Activated naive CD8-positive, alpha-beta T cell (primary cell): ENCODE results near the gene ZNF3.
A peak's percentile ranks its signal among the peaks of the same experiment; 100 is the strongest.

ENCODE experiments used
- H3K27ac Mint-ChIP-seq: one replicate; pipeline ENCODE4 v1.8.0; 2021; ENCODE audit warnings: mixed read lengths
- H3K27me3 Mint-ChIP-seq: one replicate; pipeline ENCODE4 v1.8.0; 2021; ENCODE audit warnings: mixed read lengths
- H3K36me3 Mint-ChIP-seq: one replicate; pipeline ENCODE4 v1.8.0; 2021; ENCODE audit warnings: mixed read lengths
- H3K4me1 Mint-ChIP-seq: one replicate; pipeline ENCODE4 v1.8.0; 2021; ENCODE audit warnings: low read depth, mixed read lengths
- H3K4me3 Mint-ChIP-seq: one replicate; pipeline ENCODE4 v1.8.0; 2021; ENCODE audit warnings: mild to moderate bottlenecking, mixed read lengths
- H3K9me3 Mint-ChIP-seq: one replicate; pipeline ENCODE4 v1.8.0; 2021; ENCODE audit warnings: low read depth, mixed read lengths

Gene ZNF3

DNA sequence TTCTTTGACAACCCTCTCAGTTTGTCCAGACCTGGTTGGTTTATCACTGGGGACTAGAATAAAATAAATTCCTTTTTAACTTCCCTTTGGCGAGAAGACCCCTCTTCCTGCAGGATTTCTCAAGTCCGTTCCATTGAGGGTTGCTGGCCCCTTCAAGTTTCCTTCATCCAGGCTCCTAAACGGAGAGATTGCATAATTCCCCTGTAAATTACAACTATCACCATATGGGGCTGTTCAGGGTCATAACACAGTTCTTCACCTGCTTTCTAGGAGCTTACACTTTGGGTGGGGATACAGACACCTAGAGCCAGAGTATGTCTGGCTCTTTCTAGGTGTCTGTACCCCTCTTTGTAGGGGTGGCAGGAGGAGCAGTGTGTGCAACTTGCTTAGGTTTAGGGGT lies 4.0 kb upstream of the ZNF3 start:
- Mint-ChIP-seq H3K4me1 (peaks cover 37% of the 10 kb centered on the region), H3K27ac (no peak overlapping the region), H3K9me3 (no peaks in the 10 kb centered on the region), H3K36me3 (peaks cover 3% of the 10 kb centered on the region), H3K27me3 (no peaks in the 10 kb centered on the region), H3K4me3 (no peak overlapping the region)

DNA sequence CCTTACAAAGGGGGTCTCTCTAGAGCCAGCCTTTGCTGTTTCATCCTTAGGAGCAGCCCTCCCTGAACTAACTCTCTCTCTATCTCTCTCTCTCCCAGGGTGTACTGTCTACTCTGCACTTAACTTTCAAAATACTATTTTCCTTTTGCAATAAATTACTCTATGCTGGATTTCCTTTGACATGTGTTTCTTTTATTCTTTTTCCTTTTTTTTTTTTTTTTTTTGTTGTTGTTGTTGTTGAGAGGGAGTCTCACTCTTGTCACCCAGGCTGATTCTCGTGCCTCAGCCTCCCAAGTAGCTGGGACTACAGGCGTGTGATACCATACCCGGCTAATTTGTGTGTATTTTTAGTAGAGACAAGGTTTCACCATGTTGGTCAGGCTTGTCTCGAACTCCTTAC lies 1.5 kb upstream of the ZNF3 start:
- H3K9me3 Mint-ChIP-seq = no peaks in the 10 kb centered on the region
- H3K4me3 Mint-ChIP-seq = peak overlapping the region; percentile 93
- H3K36me3 Mint-ChIP-seq = peaks cover 4% of the 10 kb centered on the region
- peak overlapping the region; percentile 90 for H3K27ac Mint-ChIP-seq
- H3K4me1 Mint-ChIP-seq = peaks cover 37% of the 10 kb centered on the region
- H3K27me3 Mint-ChIP-seq = no peaks in the 10 kb centered on the region

DNA sequence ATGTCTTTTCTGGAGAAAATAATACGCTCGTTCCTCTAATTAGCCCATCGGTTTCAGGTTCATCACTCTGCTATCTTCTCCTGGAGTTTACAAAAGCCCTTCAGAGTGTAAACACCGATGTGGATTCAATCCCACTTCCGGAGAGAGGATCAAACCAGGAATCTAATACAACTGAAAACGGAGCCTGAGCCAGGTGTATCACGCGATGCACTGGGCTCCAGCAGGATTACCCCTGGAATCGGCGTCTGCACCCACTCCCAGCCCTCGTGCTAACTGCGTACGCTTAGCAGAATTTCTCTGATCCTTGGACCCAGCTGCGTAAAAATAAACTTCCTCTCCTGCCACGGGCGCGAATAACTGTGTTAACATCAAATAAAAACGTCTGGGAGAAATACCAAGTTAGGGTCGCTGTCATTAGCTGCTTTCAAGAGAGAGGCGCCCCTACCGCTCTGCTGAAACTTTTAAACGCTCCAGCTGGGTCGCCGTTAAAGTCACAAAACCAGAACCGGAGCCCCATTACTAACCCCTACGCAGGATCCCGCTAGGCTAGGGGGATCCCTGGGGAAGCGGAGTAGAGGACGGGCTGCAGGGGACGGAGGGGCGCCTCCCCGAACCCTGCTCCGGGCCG lies 502 bp downstream of the ZNF3 start:
- Mint-ChIP-seq H3K27ac (peak overlapping the region; percentile 82), H3K36me3 (peaks cover 9% of the 10 kb centered on the region), H3K9me3 (no peaks in the 10 kb centered on the region), H3K27me3 (no peaks in the 10 kb centered on the region), H3K4me1 (peaks cover 35% of the 10 kb centered on the region), H3K4me3 (peak overlapping the region; percentile 93)

DNA sequence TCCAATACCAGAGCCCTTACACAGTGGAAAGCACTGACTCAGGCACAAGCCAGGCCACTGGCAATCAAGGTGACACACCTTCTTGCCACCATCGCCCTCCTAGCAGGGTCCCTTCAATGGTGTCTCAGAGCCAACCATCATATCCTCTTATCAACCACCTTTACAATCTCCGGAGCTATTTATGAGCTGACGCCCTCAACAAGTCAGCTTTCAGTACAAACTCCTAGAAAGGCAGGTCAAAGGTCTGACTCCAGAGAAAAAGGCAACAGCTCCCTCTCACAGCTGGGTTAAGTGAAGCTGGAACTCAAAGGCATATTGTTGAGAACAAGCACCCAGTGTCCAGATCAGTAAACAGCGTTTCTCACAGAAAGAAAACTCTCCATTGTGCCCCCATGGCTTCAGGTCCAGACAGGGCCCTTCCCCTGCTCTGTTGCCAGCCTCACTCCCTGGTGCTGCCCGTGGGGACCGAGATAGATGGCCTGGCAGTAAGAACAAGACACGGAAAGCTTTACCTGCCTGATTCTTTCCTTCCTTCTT lies 2.4 kb downstream of the ZNF3 start:
- peaks cover 20% of the 10 kb centered on the region for H3K36me3 Mint-ChIP-seq
- H3K27me3 Mint-ChIP-seq = no peaks in the 10 kb centered on the region
- peak overlapping the region; percentile 64 for H3K4me3 Mint-ChIP-seq

DNA sequence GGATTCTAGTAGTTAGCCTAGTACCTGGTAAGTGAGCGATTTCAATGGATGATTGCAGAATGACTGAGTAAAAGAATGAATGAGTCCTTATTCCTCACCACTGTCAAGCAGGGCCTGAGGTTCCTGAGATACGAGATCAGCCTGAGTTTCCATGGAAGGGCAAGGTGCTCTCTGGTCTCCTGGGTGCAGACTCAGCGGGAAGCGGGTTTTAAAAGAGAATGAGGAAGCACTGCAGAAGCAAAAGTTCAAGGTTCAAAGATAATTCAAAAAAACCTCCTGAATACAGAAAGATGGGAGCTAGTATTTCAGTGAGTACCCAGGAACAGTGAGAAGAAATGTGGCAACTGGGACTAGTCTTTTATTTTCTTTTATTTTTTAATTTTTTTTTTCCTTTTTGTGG lies 4.3 kb downstream of the ZNF3 start:
- H3K4me1 Mint-ChIP-seq = peaks cover 27% of the 10 kb centered on the region
- H3K9me3 Mint-ChIP-seq = peaks cover 4% of the 10 kb centered on the region
- H3K36me3 Mint-ChIP-seq = peaks cover 28% of the 10 kb centered on the region
- H3K4me3 Mint-ChIP-seq = no peak overlapping the region
- H3K27ac Mint-ChIP-seq = no peak overlapping the region
- H3K27me3 Mint-ChIP-seq = no peaks in the 10 kb centered on the region

More for the DNA sequence above, 2.4 kb downstream of the ZNF3 start:
- H3K4me1 Mint-ChIP-seq = peaks cover 35% of the 10 kb centered on the region
- no peak overlapping the region for H3K27ac Mint-ChIP-seq
- H3K9me3 Mint-ChIP-seq = no peaks in the 10 kb centered on the region

DNA sequence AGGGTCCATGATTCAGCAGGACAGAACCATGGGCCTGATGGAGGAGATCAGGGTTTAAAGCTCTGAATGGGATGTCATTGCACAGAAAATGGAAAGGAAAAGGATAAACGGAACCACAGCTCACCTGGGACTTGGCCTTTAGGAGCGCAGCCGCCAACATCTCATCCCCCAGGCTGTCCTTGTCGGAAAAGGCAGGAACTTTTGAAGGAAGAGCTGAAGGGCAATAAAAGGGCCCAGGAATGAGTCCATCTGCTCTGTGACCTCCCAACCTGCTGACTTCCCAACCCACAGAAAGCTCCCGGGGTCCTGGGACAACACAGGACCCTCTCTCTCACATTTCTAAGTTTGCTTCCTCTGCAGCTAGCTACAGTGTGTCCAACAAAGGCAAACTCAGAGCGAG lies 6.1 kb downstream of the ZNF3 start:
- Mint-ChIP-seq H3K27ac (no peak overlapping the region), H3K36me3 (peaks cover 44% of the 10 kb centered on the region), H3K27me3 (no peaks in the 10 kb centered on the region), H3K4me1 (peaks cover 18% of the 10 kb centered on the region), H3K9me3 (peaks cover 10% of the 10 kb centered on the region), H3K4me3 (no peak overlapping the region)

DNA sequence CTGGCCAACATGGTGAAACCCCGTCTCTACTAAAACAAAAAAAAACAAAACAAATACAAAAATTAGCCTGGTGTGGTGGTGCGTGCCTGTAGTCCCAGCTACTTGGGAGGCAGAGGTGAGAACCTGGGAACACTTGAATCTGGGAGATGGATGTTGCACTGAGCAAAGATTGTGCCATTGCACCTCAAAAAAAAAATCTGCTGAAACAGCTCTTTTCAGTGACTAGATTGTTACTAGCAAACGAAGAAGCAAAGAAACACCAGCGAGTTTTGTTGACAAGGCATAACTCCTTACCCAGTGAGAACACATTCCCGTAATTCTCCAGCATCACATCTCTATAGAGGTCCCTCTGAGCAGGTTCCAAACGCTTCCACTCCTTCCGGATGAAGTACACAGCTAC lies 6.7 kb downstream of the ZNF3 start:
- Mint-ChIP-seq H3K4me3 (no peak overlapping the region), H3K36me3 (peaks cover 48% of the 10 kb centered on the region), H3K27me3 (no peaks in the 10 kb centered on the region), H3K27ac (no peak overlapping the region), H3K9me3 (peaks cover 10% of the 10 kb centered on the region), H3K4me1 (peaks cover 13% of the 10 kb centered on the region)

DNA sequence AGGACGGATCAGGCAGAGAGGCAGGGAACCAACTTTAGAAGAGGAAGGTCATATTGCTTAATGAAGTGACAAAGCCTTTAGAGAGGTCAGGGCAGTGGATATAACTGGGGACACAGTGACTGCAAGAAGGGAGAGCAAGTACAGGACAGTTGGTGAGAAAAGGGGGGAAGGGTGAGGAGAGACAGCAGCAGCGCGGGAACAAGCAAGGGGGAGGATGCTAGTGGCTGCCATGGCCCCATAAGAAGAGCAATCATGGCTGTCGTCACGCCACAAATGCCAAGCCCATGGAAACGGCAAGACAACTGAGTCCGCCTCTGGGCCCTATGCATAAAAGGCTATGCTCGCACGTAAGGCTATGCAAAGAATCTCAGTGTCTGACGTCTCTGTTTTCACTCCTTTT lies 9.1 kb downstream of the ZNF3 start:
- no peaks in the 10 kb centered on the region for H3K27me3 Mint-ChIP-seq
- peaks cover 4% of the 10 kb centered on the region for H3K4me1 Mint-ChIP-seq
- H3K4me3 Mint-ChIP-seq = no peak overlapping the region
- peaks cover 10% of the 10 kb centered on the region for H3K9me3 Mint-ChIP-seq
- H3K27ac Mint-ChIP-seq = no peak overlapping the region
- H3K36me3 Mint-ChIP-seq = peaks cover 52% of the 10 kb centered on the region

DNA sequence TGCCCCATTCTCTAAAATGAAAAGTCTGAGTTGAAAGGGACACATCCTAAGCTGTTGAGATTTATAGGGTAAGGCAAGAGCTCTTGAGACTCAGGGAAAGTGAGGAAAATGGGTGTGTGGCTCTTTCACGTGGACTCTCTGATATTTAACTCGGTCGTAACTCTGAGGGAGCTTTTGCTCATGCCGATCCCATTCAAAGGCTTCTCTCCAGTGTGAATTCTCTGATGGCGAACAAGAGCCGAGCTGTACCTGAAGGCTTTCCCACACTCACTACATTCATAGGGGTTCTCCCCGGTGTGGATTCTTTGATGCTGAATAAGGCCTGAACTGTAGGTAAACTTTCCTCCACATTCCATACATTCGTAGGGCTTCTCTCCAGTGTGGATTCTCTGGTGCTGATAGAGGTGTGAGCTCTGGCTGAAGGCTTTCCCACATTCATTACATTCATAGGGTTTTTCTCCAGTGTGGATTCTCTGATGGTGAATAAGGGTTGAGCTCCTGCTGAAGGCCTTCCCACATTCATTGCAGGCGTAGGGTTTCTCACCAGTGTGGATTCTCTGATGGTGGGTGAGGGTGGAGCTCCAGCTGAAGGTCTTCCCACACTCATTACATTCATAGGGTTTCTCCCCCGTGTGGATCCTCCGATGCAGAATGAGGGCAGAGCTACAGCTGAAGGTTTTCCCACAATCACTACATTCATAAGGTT lies 10.4 kb downstream of the ZNF3 start:
- Mint-ChIP-seq H3K4me1 (no peaks in the 10 kb centered on the region), H3K27me3 (no peaks in the 10 kb centered on the region), H3K4me3 (no peak overlapping the region), H3K27ac (no peak overlapping the region), H3K36me3 (peaks cover 49% of the 10 kb centered on the region), H3K9me3 (peaks cover 10% of the 10 kb centered on the region)

DNA sequence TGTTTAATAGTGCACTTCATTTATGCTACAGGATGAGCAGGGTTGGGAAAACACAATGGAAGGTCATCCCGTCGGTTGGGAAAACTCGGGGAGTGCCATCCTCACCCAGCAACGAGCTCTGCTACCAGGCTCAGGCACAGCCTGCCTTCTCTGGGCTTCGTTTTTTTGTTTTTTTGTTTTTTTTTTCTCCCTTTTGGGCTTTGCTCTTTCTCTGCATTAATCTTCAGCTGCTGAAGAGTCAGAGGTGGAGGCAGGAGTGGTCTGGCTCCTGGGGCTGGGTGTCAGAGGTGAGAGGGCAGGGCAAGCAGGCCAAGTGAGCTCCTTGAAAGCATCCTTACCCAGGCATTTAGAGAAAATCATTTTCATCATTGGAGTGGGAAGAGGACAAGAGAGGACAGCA lies 11.5 kb downstream of the ZNF3 start:
- Mint-ChIP-seq H3K4me1 (no peaks in the 10 kb centered on the region), H3K27me3 (no peaks in the 10 kb centered on the region), H3K27ac (no peak overlapping the region), H3K36me3 (peaks cover 42% of the 10 kb centered on the region), H3K4me3 (no peak overlapping the region), H3K9me3 (peaks cover 10% of the 10 kb centered on the region)

DNA sequence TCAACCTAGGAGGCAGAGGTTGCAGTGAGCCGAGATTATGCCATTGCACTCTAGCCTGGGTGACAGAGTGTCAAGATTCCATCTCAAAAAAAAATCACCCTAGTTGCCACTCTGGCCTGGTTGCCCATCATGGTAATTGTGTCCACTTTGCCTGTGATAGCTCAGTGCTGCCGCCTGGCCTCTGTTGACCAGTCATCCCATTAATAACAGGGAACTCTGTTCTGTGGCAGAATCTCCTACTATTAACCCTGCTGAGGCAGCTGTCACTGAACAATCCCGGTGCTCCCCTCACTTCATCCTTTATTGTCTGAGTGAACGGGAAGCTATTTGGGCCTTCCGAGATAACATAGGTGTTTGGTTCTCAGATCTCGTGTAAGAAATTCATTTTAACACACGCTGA lies 14.6 kb downstream of the ZNF3 start:
- Mint-ChIP-seq H3K27ac (no peak overlapping the region), H3K4me3 (no peak overlapping the region), H3K9me3 (peaks cover 4% of the 10 kb centered on the region), H3K4me1 (no peaks in the 10 kb centered on the region), H3K36me3 (peaks cover 35% of the 10 kb centered on the region), H3K27me3 (no peaks in the 10 kb centered on the region)

DNA sequence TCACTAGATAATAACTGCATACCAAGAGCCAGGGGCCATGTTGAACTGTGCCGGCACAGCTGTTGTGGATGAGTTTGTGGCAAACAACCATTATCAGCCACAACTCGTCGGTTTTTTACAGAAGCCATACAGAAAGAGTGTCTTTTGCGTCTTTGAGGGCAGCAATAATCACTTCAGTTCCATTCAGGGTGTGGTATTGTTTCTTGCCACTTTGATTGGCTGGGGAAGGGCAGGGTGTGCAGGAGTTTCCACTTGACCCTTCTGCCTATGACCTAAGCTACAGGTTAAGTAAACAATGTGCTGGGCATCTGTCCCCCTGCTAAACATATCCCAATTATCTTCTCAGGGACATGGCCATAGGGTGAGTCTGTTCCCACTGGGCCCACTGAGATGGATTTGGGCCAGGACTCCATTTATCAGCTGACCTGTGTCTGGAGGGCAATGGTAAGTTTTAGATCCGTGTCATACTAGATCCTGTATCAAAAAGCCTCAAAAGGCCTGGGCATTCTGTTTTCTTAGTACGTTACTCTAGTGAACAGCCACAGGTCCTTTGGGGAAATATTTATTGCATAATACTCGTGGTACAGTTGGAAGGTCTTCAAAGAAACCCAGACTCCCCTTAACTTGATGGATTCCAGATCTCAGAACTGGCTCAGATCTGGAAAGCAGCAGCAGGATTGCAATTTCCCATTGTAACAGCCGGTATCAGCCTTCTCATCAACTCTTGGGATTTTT lies 15.9 kb downstream of the ZNF3 start:
- H3K9me3 Mint-ChIP-seq = no peaks in the 10 kb centered on the region
- no peaks in the 10 kb centered on the region for H3K4me1 Mint-ChIP-seq
- peaks cover 24% of the 10 kb centered on the region for H3K36me3 Mint-ChIP-seq
- no peaks in the 10 kb centered on the region for H3K27me3 Mint-ChIP-seq
- H3K27ac Mint-ChIP-seq = no peak overlapping the region
- H3K4me3 Mint-ChIP-seq = no peak overlapping the region

DNA sequence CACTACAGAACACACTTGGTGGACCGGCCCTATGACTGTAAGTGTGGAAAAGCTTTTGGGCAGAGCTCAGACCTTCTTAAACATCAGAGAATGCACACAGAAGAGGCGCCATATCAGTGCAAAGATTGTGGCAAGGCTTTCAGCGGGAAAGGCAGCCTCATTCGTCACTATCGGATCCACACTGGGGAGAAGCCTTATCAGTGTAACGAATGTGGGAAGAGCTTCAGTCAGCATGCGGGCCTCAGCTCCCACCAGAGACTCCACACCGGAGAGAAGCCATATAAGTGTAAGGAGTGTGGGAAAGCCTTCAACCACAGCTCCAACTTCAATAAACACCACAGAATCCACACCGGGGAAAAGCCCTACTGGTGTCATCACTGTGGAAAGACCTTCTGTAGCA lies 17.4 kb downstream of the ZNF3 start:
- Mint-ChIP-seq H3K4me1 (no peaks in the 10 kb centered on the region), H3K27me3 (no peaks in the 10 kb centered on the region), H3K4me3 (no peak overlapping the region), H3K9me3 (no peaks in the 10 kb centered on the region), H3K27ac (no peak overlapping the region), H3K36me3 (peaks cover 16% of the 10 kb centered on the region)

DNA sequence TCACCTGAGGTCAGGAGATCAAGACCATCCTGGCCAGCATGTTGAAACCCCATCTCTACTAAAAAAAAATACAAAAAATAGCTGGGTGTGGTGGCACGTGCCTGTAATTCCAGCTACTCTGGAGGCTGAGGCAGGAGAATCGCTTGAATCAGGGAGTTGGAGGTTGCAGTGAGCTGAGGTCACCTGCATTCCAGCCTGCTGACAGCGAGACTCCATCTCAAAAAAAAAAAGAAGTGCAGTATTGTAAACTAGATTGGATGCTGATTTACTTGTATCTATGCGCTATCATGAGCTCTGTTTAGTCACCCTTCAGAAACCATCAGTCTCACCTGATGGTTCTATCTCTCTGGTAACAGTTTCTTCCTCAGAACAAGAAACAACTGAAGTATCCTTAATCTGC lies 18.1 kb downstream of the ZNF3 start:
- Mint-ChIP-seq H3K4me1 (no peaks in the 10 kb centered on the region), H3K36me3 (peaks cover 16% of the 10 kb centered on the region), H3K9me3 (no peaks in the 10 kb centered on the region), H3K27me3 (no peaks in the 10 kb centered on the region), H3K4me3 (no peak overlapping the region), H3K27ac (no peak overlapping the region)

DNA sequence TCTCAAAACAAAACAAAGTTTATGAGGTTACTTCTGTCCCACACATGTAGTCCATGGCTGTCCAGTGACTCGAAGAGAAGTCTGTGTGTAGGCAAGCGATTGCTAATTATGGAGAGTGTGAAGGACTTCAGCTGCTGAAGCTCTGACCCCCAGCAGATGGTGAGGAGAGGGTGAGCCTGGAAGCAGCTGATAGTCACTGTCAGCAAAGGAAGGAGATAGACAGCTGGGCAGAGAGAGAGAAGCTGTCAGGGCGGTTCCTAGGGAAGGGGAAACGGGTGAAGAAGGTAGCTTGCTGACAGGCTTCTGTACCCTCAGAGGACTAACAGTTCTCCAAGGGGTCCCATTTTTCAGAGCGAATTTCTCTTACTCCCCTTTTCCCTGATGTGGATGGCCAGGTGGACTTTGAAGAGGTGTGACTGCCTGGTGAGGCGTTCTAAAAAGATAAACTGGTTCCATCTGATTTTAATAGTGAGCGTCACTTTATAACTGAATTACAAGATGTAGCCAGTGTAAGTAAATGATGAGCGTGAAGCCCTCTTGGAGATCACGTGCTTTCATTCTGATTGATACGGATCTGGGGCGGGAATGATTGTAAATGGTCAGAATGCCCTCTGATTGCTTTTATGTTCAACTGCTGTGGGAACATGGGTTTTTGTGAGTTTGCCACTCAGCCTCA lies 19.9 kb downstream of the ZNF3 start:
- no peak overlapping the region for H3K27ac Mint-ChIP-seq
- no peaks in the 10 kb centered on the region for H3K27me3 Mint-ChIP-seq
- H3K4me1 Mint-ChIP-seq = no peaks in the 10 kb centered on the region

More for the DNA sequence above, 19.9 kb downstream of the ZNF3 start:
- Mint-ChIP-seq H3K9me3 (no peaks in the 10 kb centered on the region), H3K36me3 (peaks cover 11% of the 10 kb centered on the region), H3K4me3 (no peak overlapping the region)
